ENCODE data around the gene SALL3.
"Not testable (repeated sequence)": the region's sequence is repeated elsewhere in the genome, so short reads cannot be mapped to it uniquely, and the experiment has no call there.

SALL3 gene

DNA sequence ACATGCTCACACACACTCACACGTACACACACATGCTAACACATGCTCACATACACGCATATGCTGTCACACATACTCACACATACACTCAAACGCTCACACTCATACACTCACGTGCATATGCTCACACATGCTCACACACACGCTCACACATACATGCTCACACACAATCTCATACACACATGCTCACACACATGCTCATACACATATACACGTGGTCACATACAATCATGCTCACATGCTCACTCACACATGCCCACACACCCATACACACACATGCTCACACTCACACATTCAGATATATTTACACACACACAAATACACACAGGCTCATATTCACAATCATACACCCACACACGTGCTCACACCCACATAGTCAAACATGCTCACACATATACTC is 17.5 kb upstream of the SALL3 start:
- no peak for DNase-seq (ENCODE audit: low read depth)
- no peak overlapping the region for H3K4me3 ChIP-seq (ENCODE audit: low read depth, low read length)
- TF ChIP-seq, protein P1, sequence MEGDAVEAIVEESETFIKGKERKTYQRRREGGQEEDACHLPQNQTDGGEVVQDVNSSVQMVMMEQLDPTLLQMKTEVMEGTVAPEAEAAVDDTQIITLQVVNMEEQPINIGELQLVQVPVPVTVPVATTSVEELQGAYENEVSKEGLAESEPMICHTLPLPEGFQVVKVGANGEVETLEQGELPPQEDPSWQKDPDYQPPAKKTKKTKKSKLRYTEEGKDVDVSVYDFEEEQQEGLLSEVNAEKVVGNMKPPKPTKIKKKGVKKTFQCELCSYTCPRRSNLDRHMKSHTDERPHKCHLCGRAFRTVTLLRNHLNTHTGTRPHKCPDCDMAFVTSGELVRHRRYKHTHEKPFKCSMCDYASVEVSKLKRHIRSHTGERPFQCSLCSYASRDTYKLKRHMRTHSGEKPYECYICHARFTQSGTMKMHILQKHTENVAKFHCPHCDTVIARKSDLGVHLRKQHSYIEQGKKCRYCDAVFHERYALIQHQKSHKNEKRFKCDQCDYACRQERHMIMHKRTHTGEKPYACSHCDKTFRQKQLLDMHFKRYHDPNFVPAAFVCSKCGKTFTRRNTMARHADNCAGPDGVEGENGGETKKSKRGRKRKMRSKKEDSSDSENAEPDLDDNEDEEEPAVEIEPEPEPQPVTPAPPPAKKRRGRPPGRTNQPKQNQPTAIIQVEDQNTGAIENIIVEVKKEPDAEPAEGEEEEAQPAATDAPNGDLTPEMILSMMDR (IDR thresholded peaks at IDR 0.05; ENCODE audit: insufficient read depth, low read depth, low read length, missing control alignments): no peak

DNA sequence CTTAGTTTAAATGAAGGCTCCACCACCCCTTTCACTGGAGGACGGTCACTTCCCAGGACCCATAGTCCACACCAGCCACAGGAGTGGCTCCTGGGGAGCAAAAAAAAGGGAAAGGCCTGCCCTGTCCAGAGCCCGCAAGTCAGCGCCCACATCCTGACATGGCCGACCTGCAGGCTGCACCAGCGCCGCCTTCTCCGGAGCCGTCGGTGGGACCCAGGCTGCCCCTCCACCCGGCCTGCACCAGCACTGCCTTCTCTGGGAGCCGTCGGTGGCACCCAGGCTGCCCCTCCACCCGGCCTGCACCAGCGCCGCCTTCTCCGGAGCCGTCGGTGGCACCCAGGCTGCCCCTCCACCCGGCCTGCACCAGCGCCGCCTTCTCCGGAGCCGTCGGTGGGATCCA is 14.9 kb upstream of the SALL3 start:
- not testable (repeated sequence) for H3K4me3 ChIP-seq (ENCODE audit: low read depth, low read length); DNase-seq (ENCODE audit: low read depth)

DNA sequence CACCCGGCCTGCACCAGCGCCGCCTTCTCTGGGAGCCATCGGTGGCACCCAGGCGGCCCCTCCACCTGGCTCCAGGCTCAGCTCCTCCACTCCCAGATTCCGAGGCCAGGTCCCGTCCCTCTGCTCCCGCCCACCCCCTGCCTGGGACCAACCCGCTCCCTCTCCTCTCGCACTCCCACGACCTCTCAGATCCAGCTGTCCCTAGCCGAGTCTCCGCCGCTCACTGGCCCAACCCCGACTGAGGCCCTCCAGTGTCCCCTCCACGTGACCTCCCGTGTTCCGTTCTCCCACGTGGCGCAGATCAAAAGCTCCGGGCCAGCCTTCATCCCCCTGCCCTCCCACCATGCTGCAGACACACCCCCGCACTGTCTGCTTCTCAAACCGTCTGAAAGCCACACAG is 14.4 kb upstream of the SALL3 start:
- H3K4me3 ChIP-seq (ENCODE audit: low read depth, low read length): no peak overlapping the region
- TF ChIP-seq, protein P1 (IDR thresholded peaks at IDR 0.05; ENCODE audit: insufficient read depth, low read depth, low read length, missing control alignments): no peak
- no peak for DNase-seq (ENCODE audit: low read depth)

DNA sequence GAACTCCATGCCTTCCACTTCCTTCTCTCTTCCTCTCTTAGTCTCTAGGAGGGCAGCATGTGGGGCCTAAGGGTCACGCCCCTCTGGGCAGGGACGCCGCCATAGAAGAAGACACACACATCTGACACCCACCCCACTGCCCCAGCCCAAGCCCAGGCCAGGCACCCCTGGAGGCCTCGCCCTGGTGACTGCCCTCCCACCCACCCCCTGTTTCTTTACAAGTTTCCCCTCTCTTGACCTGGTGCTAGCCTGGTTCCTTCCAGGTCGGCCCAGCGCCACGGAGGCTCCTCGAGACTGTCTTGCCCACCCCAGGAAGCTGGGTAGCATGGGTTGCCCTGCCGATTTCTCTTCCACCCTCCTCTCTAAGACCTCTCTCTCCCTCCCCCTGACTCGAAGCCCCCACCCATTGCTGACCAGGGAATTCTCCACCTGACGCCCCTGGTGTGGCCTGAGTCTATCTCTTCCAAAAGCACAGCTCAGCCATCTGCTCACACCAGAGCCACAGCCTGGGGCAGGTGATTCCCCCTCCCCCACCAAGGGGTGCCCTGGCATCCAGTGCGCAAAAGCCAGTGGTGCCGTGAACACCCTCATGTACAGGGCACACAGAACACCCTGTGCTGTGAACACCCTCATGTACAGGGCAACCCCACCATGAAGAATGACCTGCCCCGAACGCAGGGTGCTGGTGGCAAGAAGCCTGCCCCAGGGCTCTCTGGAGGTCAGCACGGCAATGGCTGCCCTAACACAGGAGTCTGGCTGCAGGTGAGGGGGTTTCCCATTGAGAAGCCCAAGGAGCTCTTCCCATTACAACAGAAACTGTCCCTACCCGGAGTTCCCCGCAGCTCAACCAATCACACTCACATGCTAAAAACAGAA is 13.5 kb upstream of the SALL3 start:
- H3K4me3 ChIP-seq (ENCODE audit: low read depth, low read length): no peak overlapping the region
- TF ChIP-seq, protein P1 (IDR thresholded peaks at IDR 0.05; ENCODE audit: insufficient read depth, low read depth, low read length, missing control alignments): no peak
- DNase-seq (ENCODE audit: low read depth): no peak

DNA sequence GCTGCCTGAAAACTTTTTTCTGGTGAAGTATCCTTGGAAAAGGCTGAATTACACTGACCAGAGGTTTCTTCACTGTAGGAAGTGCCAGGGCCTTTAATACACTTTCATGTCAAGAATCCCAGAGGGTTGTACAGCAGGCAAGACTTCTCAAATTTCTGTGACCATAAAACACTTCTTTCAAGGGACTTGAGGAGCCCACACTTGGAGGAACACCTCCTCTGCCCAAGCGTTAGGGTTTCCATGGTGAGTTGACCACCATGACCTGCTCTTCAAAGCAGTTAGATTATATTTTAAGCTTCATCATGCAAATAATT is 12.9 kb upstream of the SALL3 start:
- no peak for DNase-seq (ENCODE audit: low read depth)
- TF ChIP-seq, protein P1 (IDR thresholded peaks at IDR 0.05; ENCODE audit: insufficient read depth, low read depth, low read length, missing control alignments): no peak
- H3K4me3 ChIP-seq (ENCODE audit: low read depth, low read length): no peak overlapping the region

DNA sequence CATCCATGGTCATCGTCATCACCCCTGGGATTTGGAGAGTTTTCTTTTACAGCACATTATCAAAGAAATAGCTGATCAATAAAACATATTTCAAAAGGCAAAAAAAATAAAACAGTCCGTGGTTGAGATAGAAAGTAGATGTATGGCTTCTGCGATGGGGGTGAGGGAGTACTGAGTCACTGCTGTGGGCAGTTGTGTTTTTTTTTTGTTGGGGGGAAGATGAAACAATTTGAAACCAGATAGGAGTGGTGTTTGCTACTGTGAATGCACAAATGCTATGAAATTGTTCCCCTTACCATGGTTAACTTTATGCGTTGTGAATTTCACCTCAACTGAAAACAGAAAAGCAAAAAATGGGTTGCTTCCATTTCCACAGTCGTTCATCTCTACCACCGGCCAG is 11.9 kb upstream of the SALL3 start:
- DNase-seq (ENCODE audit: low read depth): no peak
- TF ChIP-seq, protein P1 (IDR thresholded peaks at IDR 0.05; ENCODE audit: insufficient read depth, low read depth, low read length, missing control alignments): no peak
- no peak overlapping the region for H3K4me3 ChIP-seq (ENCODE audit: low read depth, low read length)

DNA sequence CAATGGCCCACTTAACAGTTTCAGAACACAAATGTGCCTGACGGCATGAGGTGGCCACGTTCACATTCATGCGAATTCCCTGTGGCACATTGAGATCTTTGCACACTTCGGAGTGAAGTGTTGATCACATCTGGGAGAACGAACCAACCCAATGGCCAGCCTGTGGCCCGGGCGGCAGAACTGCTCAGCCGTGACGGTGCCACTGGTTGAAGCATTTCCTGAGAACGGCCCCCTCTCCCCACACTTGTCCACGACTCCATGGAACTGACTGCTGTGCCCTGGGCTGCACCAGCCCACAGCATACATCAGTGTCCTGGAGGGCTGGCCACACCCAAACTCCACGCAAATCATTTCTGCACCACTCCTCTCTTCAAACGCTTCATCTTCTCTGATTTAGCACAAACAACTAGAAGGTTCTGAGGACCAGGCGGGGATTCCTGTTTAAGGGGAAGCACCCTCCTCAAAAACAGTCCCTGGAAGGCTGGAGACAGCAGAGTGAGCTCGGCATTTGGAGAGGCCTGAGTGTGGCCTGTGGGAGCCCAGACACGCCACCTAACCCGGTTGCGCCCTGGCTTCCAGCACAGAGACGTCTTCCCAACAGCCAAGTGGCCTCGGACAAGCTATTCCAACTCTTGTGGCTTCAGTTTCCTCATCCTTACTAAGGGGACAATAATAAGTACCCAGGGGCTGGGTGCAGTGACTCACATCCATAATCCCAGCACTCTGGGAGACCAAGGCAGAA is 9.9 kb upstream of the SALL3 start:
- no peak for DNase-seq (ENCODE audit: low read depth)
- H3K4me3 ChIP-seq (ENCODE audit: low read depth, low read length): no peak overlapping the region
- TF ChIP-seq, protein P1 (IDR thresholded peaks at IDR 0.05; ENCODE audit: insufficient read depth, low read depth, low read length, missing control alignments): no peak
